Measurements from ENCODE around the gene UBR1.

GRCh38 chr15:43102187-43102586, 3.7 kb downstream of the UBR1 start:
- TF ChIP-seq CTCF (conservative IDR thresholded peaks at IDR 0.05; ENCODE audit: low read depth, low read length) = no peak
- no peak for TF ChIP-seq EZH2 (IDR thresholded peaks at IDR 0.05; ENCODE audit: borderline replicate concordance, low read depth, low read length, poor library complexity, severe bottlenecking)

All from A673 (cell line).